Neural progenitor cell (in vitro differentiated cells): ENCODE results near the gene PKD1. TPM values are rescaled to one million over a fixed set of nuclear protein-coding genes. Genes with fewer than 3 reads are reported as not detected.
"Not testable (repeated sequence)": the region's sequence is repeated elsewhere in the genome, so short reads cannot be mapped to it uniquely, and the experiment has no call there.

Source experiments
- DNase-seq: peaks from one replicate; pipeline ENCODE4 v3.0.0-alpha.2; 2016; ENCODE audit warnings: low spot score
- H2AFZ ChIP-seq: fragments of 200-600 bp; sonication (generic); replicated peaks from 2 replicates; pipeline ENCODE4 v1.6.1; 2016; ENCODE audit warnings: antibody characterized with exemption
- H3F3A ChIP-seq: fragments of 200-600 bp; sonication (generic); 2 replicates; pipeline ENCODE4 v1.6.1; 2016; ENCODE audit warnings: antibody characterized with exemption, low read depth
- H3K27ac ChIP-seq: fragments of 200-600 bp; sonication (generic); 2 replicates; pipeline ENCODE4 v1.5.1; 2016; ENCODE audit warnings: mild to moderate bottlenecking
- H3K27me3 ChIP-seq: fragments of 200-600 bp; sonication (generic); 2 replicates; pipeline ENCODE4 v1.6.1; 2016; ENCODE audit warnings: mild to moderate bottlenecking, moderate library complexity
- H3K36me3 ChIP-seq: fragments of 200-600 bp; sonication (generic); 2 replicates; pipeline ENCODE4 v1.5.1; 2016
- H3K4me1 ChIP-seq: fragments of 200-600 bp; sonication (generic); 2 replicates; pipeline ENCODE4 v1.6.1; 2016; ENCODE audit warnings: mixed run types
- H3K4me2 ChIP-seq: fragments of 200-600 bp; sonication (generic); 2 replicates; pipeline ENCODE4 v1.6.1; 2016
- H3K4me3 ChIP-seq: fragments of 200-600 bp; sonication (generic); 2 replicates; pipeline ENCODE4 v1.5.1; 2016
- H3K79me2 ChIP-seq: fragments of 200-600 bp; sonication (generic); 2 replicates; pipeline ENCODE4 v1.6.1; 2016; ENCODE audit warnings: low read depth
- H3K9ac ChIP-seq: fragments of 200-600 bp; sonication (generic); 2 replicates; pipeline ENCODE4 v1.6.1; 2016
- H3K9me3 ChIP-seq: fragments of 200-600 bp; sonication (generic); 2 replicates; pipeline ENCODE4 v1.5.1; 2016; ENCODE audit warnings: low read depth
- H4K20me1 ChIP-seq: fragments of 200-600 bp; sonication (generic); 2 replicates; pipeline ENCODE4 v1.6.1; 2016; ENCODE audit warnings: low read depth
- H3K27ac Mint-ChIP-seq: 3 replicates; pipeline ENCODE4 v1.8.0; 2021; ENCODE audit warnings: mixed read lengths
- H3K27me3 Mint-ChIP-seq: 2 replicates; pipeline ENCODE4 v1.8.0; 2022; ENCODE audit warnings: low read depth, mild to moderate bottlenecking, inconsistent platforms, moderate library complexity, mixed read lengths; ENCODE audit not compliant: insufficient read depth
- H3K36me3 Mint-ChIP-seq: 3 replicates; pipeline ENCODE4 v1.8.0; 2021; ENCODE audit warnings: mixed read lengths
- H3K4me1 Mint-ChIP-seq: 3 replicates; pipeline ENCODE4 v1.8.0; 2021; ENCODE audit warnings: mixed read lengths
- H3K4me3 Mint-ChIP-seq: 3 replicates; pipeline ENCODE4 v1.8.0; 2021; ENCODE audit warnings: mild to moderate bottlenecking, moderate library complexity, mixed read lengths
- H3K9me3 Mint-ChIP-seq: 3 replicates; pipeline ENCODE4 v1.8.0; 2020; ENCODE audit warnings: mixed read lengths
- EZH2 ChIP-seq: fragments of 200-600 bp; sonication (generic); IDR thresholded peaks from 2 replicates; pipeline ENCODE4 v1.6.1; 2017; ENCODE audit warnings: antibody characterized with exemption, mild to moderate bottlenecking, moderate library complexity
- EZH2phosphoT487 ChIP-seq: fragments of 200-600 bp; sonication (generic); IDR thresholded peaks from 2 replicates; pipeline ENCODE4 v1.6.1; 2017; ENCODE audit warnings: antibody characterized with exemption
- total RNA-seq: library from RNA; depleted of rRNA; stranded (reverse); fragments of >200 nt; gene quantifications from 2 replicates; pipeline ENCODE4 v1.2.3, GENCODE V29; 2015; ENCODE audit warnings: low replicate concordance
- TF ChIP-seq, protein P1 (sequence below): fragments of 200-600 bp; sonication (generic); IDR thresholded peaks from 2 replicates; pipeline ENCODE4 v1.5.1; 2017; ENCODE audit warnings: antibody characterized with exemption, mild to moderate bottlenecking

Gene PKD1
- total RNA-seq, 1 donor from 2014 or later, result 16.9 TPM

GRCh38 chr16:2115591-2115973, 20.1 kb downstream of the PKD1 start:
- TF ChIP-seq, protein P1, sequence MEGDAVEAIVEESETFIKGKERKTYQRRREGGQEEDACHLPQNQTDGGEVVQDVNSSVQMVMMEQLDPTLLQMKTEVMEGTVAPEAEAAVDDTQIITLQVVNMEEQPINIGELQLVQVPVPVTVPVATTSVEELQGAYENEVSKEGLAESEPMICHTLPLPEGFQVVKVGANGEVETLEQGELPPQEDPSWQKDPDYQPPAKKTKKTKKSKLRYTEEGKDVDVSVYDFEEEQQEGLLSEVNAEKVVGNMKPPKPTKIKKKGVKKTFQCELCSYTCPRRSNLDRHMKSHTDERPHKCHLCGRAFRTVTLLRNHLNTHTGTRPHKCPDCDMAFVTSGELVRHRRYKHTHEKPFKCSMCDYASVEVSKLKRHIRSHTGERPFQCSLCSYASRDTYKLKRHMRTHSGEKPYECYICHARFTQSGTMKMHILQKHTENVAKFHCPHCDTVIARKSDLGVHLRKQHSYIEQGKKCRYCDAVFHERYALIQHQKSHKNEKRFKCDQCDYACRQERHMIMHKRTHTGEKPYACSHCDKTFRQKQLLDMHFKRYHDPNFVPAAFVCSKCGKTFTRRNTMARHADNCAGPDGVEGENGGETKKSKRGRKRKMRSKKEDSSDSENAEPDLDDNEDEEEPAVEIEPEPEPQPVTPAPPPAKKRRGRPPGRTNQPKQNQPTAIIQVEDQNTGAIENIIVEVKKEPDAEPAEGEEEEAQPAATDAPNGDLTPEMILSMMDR, result no peak
- TF ChIP-seq EZH2phosphoT487 (no peak), EZH2 (no peak)
- Histone ChIP-seq H4K20me1 (no peaks in the 10 kb centered on the region), H3K4me1 (no peaks in the 10 kb centered on the region), H3K27ac (no peak overlapping the region), H3K4me2 (no peak overlapping the region), H3K4me3 (no peak overlapping the region), H3K27me3 (no peaks in the 10 kb centered on the region), H2AFZ (no peak overlapping the region), H3K79me2 (peaks cover 9% of the 10 kb centered on the region), H3F3A (no peaks in the 10 kb centered on the region), H3K9ac (no peak overlapping the region), H3K9me3 (no peaks in the 10 kb centered on the region), H3K36me3 (no peaks in the 10 kb centered on the region)
- no peaks in the 10 kb centered on the region for H3K36me3 Mint-ChIP-seq
- H3K4me1 Mint-ChIP-seq, result peaks cover 4% of the 10 kb centered on the region
- H3K9me3 Mint-ChIP-seq, result no peaks in the 10 kb centered on the region
- H3K27me3 Mint-ChIP-seq, result no peaks in the 10 kb centered on the region
- H3K27ac Mint-ChIP-seq, result no peak overlapping the region
- H3K4me3 Mint-ChIP-seq, result no peak overlapping the region
- no peak for DNase-seq

GRCh38 chr16:2114885-2115590, 20.7 kb downstream of the PKD1 start:
- H3K27ac Mint-ChIP-seq, H3K9ac ChIP-seq, H3K79me2 ChIP-seq, H3K4me3 Mint-ChIP-seq, H3K36me3 ChIP-seq, H3K27me3 ChIP-seq, H3K27me3 Mint-ChIP-seq, H3K4me3 ChIP-seq, H3F3A ChIP-seq, H3K4me1 ChIP-seq, DNase-seq, H2AFZ ChIP-seq, H4K20me1 ChIP-seq, H3K4me1 Mint-ChIP-seq, H3K4me2 ChIP-seq, H3K27ac ChIP-seq, H3K9me3 Mint-ChIP-seq, H3K9me3 ChIP-seq, H3K36me3 Mint-ChIP-seq: not testable (repeated sequence)

GRCh38 chr16:2114225-2114624, 21.5 kb downstream of the PKD1 start:
- H3K36me3 ChIP-seq, H3K9me3 ChIP-seq: not testable (repeated sequence)

DNA sequence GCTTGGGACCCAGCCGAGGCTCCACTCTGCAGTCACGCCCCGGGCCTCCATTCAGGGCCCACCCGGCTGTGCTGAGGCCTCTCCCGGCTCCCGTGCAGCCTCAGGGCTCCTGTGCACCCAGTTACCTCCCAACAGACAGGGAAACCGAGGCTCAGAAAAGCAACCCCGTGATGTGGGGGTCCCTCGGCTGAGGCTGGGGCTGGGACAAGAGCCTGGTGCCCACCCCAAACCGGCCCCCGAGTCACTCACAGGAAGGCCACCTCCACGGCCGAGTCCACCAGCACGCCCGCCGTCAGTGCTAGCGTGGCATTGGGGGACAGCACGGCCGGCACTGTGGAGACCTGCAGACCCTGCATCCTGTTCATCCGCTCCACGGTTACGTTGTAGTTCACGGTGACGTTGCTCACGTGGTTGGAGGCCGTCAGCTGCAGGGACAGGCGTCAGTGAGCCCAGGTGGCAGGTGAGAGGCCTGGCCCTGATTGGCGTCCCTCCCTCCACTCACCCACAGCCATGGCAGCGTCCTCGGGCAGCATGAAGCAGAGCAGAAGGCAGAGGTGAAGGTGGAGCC, 23.1 kb downstream of the PKD1 start:
- not testable (repeated sequence) for H2AFZ ChIP-seq, H4K20me1 ChIP-seq, H3K36me3 Mint-ChIP-seq, H3K9me3 ChIP-seq, H3K27ac Mint-ChIP-seq, H3K9ac ChIP-seq, H3K27ac ChIP-seq, H3K4me2 ChIP-seq, H3K27me3 Mint-ChIP-seq, H3K4me3 Mint-ChIP-seq, H3K27me3 ChIP-seq, H3K79me2 ChIP-seq, H3K4me3 ChIP-seq, H3F3A ChIP-seq, H3K9me3 Mint-ChIP-seq, H3K36me3 ChIP-seq, DNase-seq, H3K4me1 ChIP-seq, H3K4me1 Mint-ChIP-seq

More at GRCh38 chr16:2114225-2114624, 21.5 kb downstream of the PKD1 start:
- H3K4me3 Mint-ChIP-seq, H3K79me2 ChIP-seq, H2AFZ ChIP-seq, H3K9me3 Mint-ChIP-seq, H3K4me3 ChIP-seq, H4K20me1 ChIP-seq, H3K9ac ChIP-seq, H3F3A ChIP-seq, H3K27me3 ChIP-seq, H3K4me1 Mint-ChIP-seq, H3K4me2 ChIP-seq, H3K4me1 ChIP-seq, H3K27me3 Mint-ChIP-seq, H3K36me3 Mint-ChIP-seq, H3K27ac ChIP-seq, DNase-seq, H3K27ac Mint-ChIP-seq: not testable (repeated sequence)

- DNase-seq, result not testable (repeated sequence)
These were observed 24.0 kb downstream of the PKD1 start for GRCh38 chr16:2111412-2112335.

GRCh38 chr16:2111009-2111353, 24.7 kb downstream of the PKD1 start:
- H3K27me3 ChIP-seq, H3K27me3 Mint-ChIP-seq, H3K4me1 Mint-ChIP-seq, H2AFZ ChIP-seq, H3K27ac Mint-ChIP-seq, H3K36me3 Mint-ChIP-seq, H3K27ac ChIP-seq, H4K20me1 ChIP-seq, H3K36me3 ChIP-seq, H3K9me3 Mint-ChIP-seq, H3K4me3 ChIP-seq, H3K9ac ChIP-seq, H3K4me1 ChIP-seq, H3K79me2 ChIP-seq, H3K9me3 ChIP-seq, H3K4me2 ChIP-seq, DNase-seq, H3F3A ChIP-seq, H3K4me3 Mint-ChIP-seq: not testable (repeated sequence)

More at GRCh38 chr16:2111412-2112335, 24.0 kb downstream of the PKD1 start:
- H3K27ac Mint-ChIP-seq, H3K9me3 ChIP-seq, H3K4me2 ChIP-seq, H3K9me3 Mint-ChIP-seq, H3K27ac ChIP-seq, H4K20me1 ChIP-seq, H3K9ac ChIP-seq, H3K4me3 ChIP-seq, H2AFZ ChIP-seq, H3K4me3 Mint-ChIP-seq, H3K4me1 ChIP-seq, H3K4me1 Mint-ChIP-seq, H3K27me3 ChIP-seq, H3K36me3 Mint-ChIP-seq, H3F3A ChIP-seq, H3K36me3 ChIP-seq, H3K27me3 Mint-ChIP-seq, H3K79me2 ChIP-seq: not testable (repeated sequence)
